Activated B cell treated with CpG ODN at 0.5 μM for 24 hours (primary cell): ENCODE results near the gene PDCD4. TPM values are rescaled to one million over a fixed set of nuclear protein-coding genes. Genes with fewer than 3 reads are reported as not detected.

Source experiments
- ATAC-seq: fragments of 200-7000 bp; cut with Tn5 transposase; one replicate; pipeline ENCODE4 v1.10.0; 2021; ENCODE audit warnings: low read depth, mild to moderate bottlenecking, moderate library complexity
- CTCF ChIA-PET: fragments of 350-600 bp; sonication (Branson Sonifier 250); formaldehyde crosslinking; loops from one replicate; lab custom pipeline; 2021; ENCODE audit warnings: antibody characterized with exemption; lab: Charles Lee
- POLR2A ChIA-PET: fragments of 350-600 bp; sonication (Branson Sonifier 250); formaldehyde crosslinking; loops from one replicate; lab custom pipeline; 2021; ENCODE audit warnings: antibody characterized with exemption; lab: Charles Lee
- DNase-seq: peaks from one replicate; pipeline ENCODE4 v3.0.0; 2022
- H3K27ac Mint-ChIP-seq: one replicate; pipeline ENCODE4 v1.8.0; 2020; ENCODE audit warnings: mixed read lengths
- H3K27me3 Mint-ChIP-seq: one replicate; pipeline ENCODE4 v1.8.0; 2021; ENCODE audit warnings: mixed read lengths
- H3K36me3 Mint-ChIP-seq: one replicate; pipeline ENCODE4 v1.8.0; 2021; ENCODE audit warnings: low read depth, mixed read lengths
- H3K4me1 Mint-ChIP-seq: one replicate; pipeline ENCODE4 v1.8.0; 2021; ENCODE audit warnings: mixed read lengths
- H3K4me3 Mint-ChIP-seq: one replicate; pipeline ENCODE4 v1.8.0; 2020; ENCODE audit warnings: mild to moderate bottlenecking, mixed read lengths
- H3K9me3 Mint-ChIP-seq: one replicate; pipeline ENCODE4 v1.8.0; 2020; ENCODE audit warnings: mixed read lengths
- CTCF ChIP-seq: fragments of 200-600 bp; IDR thresholded peaks from one replicate; pipeline ENCODE4 v1.8.0; 2022; ENCODE audit warnings: antibody characterized with exemption, mild to moderate bottlenecking
- intact Hi-C: fragments of 100-400 bp; cut with micrococcal nuclease; formaldehyde crosslinking; loops from one replicate; pipeline ENCODE4 v1.15.1; 2024
- total RNA-seq: library from RNA; stranded (reverse); gene quantifications from 2 replicates; pipeline ENCODE4 v1.2.3, GENCODE V29; 2022

The PDCD4 gene
- total RNA-seq, 1 donor from 2014 or later: 143 TPM

- H3K4me3 Mint-ChIP-seq: no peak overlapping the region
- no peak for TF ChIP-seq CTCF
- H3K27me3 Mint-ChIP-seq: no peaks in the 10 kb centered on the region
- CTCF ChIA-PET: interaction anchor here (1.3 to 1.7 kb wide), 4 partner anchors 9 to 141 kb away, joined by 3 to 9 read pairs (median 5); no protein-coding TSS in a partner anchor
- peaks cover 75% of the 10 kb centered on the region for H3K36me3 Mint-ChIP-seq
- H3K9me3 Mint-ChIP-seq: no peaks in the 10 kb centered on the region
- intact Hi-C loops: no loop called here
- ATAC-seq: no peak
- peak overlapping the region; percentile 41 for H3K27ac Mint-ChIP-seq
- POLR2A ChIA-PET: interaction anchor here (1.0 to 2.2 kb wide), 3 partner anchors 15 to 287 kb away, joined by 3 to 7 read pairs (median 6); partner anchors contain the start of genes BBIP1 and SHOC2
- peaks cover 17% of the 10 kb centered on the region for H3K4me1 Mint-ChIP-seq
- no peak for DNase-seq
Observed at GRCh38 chr10:110887560-110887959, 15.8 kb downstream of the PDCD4 start.

GRCh38 chr10:110892602-110893288 lies 21.0 kb downstream of the PDCD4 start:
- CTCF ChIA-PET: interaction anchor here (1.3 to 7.7 kb wide), 10 partner anchors 9 to 147 kb away, joined by 3 to 131 read pairs (median 4); no protein-coding TSS in a partner anchor
- TF ChIP-seq CTCF: no peak
- Mint-ChIP-seq H3K9me3 (no peaks in the 10 kb centered on the region), H3K27ac (no peak overlapping the region), H3K4me1 (peaks cover 22% of the 10 kb centered on the region), H3K4me3 (no peak overlapping the region), H3K27me3 (no peaks in the 10 kb centered on the region), H3K36me3 (peaks cover 73% of the 10 kb centered on the region)
- intact Hi-C loops: loop anchor here (1.0 to 5.0 kb wide), 8 partner anchors 18 to 705 kb away; no protein-coding TSS in a partner anchor
- DNase-seq (no peak), ATAC-seq (no peak)
- POLR2A ChIA-PET: interaction anchor here (1.0 kb wide), 1 partner anchor 20 kb away, joined by 3 read pairs; no protein-coding TSS in a partner anchor

- Mint-ChIP-seq H3K4me3 (no peak overlapping the region), H3K4me1 (peaks cover 22% of the 10 kb centered on the region), H3K27me3 (no peaks in the 10 kb centered on the region), H3K27ac (no peak overlapping the region), H3K36me3 (peaks cover 77% of the 10 kb centered on the region), H3K9me3 (no peaks in the 10 kb centered on the region)
- POLR2A ChIA-PET: interaction anchor here (0.6 to 1.2 kb wide), 3 partner anchors 22 to 90 kb away, joined by 3 to 4 read pairs (median 4); partner anchors contain the start of genes BBIP1, PDCD4 and SHOC2
- ATAC-seq (peak; percentile 93), DNase-seq (no peak)
- CTCF ChIA-PET: interaction anchor here (0.7 to 7.7 kb wide), 20 partner anchors 9 to 283 kb away, joined by 3 to 131 read pairs (median 4); no protein-coding TSS in a partner anchor
- no peak for TF ChIP-seq CTCF
- intact Hi-C loops: loop anchor here (1.0 to 5.0 kb wide), 8 partner anchors 19 to 704 kb away; no protein-coding TSS in a partner anchor
Observed at GRCh38 chr10:110893559-110894179, 21.9 kb downstream of the PDCD4 start.

GRCh38 chr10:110897184-110897583 lies 25.5 kb downstream of the PDCD4 start:
- ATAC-seq (no peak), DNase-seq (no peak)
- peaks cover 26% of the 10 kb centered on the region for H3K4me1 Mint-ChIP-seq
- H3K27ac Mint-ChIP-seq: no peak overlapping the region
- H3K9me3 Mint-ChIP-seq: no peaks in the 10 kb centered on the region
- H3K27me3 Mint-ChIP-seq: no peaks in the 10 kb centered on the region
- POLR2A ChIA-PET: interaction anchor here (0.6 to 0.9 kb wide), 3 partner anchors 15 to 24 kb away, joined by 3 to 7 read pairs (median 3); no protein-coding TSS in a partner anchor
- CTCF ChIA-PET: interaction anchor here (0.6 to 7.7 kb wide), 7 partner anchors 10 to 303 kb away, joined by 3 to 131 read pairs (median 5); no protein-coding TSS in a partner anchor
- peaks cover 78% of the 10 kb centered on the region for H3K36me3 Mint-ChIP-seq
- intact Hi-C loops: no loop called here
- no peak overlapping the region for H3K4me3 Mint-ChIP-seq
- no peak for TF ChIP-seq CTCF
